Glomerular visceral epithelial cell (primary cell): ENCODE data around the gene EIF5A2.

Experiments used
- DNase-seq: peaks from one replicate; pipeline ENCODE4 v3.0.0-alpha.2; 2016; ENCODE audit errors: extremely low spot score

Gene EIF5A2

DNA sequence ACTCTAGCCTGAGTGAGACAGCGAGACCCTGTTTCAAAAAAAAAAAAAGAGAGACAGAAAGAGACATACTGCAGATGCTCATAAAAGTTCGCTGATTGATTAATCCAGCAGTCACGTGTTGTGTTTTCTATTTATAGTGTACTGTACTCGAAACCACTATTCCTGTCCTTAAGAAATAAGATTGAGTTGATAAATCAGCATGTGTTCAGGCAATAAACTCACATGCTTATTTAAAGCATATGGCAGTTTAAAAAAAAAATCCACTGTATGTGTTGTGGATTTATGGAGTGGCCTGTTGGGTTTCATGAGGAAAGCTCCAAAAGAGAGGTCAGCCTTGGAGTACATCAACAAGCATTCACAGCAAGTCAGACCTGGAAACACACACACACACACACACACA, 56.1 kb downstream of the EIF5A2 start:
- no peak for DNase-seq

DNA sequence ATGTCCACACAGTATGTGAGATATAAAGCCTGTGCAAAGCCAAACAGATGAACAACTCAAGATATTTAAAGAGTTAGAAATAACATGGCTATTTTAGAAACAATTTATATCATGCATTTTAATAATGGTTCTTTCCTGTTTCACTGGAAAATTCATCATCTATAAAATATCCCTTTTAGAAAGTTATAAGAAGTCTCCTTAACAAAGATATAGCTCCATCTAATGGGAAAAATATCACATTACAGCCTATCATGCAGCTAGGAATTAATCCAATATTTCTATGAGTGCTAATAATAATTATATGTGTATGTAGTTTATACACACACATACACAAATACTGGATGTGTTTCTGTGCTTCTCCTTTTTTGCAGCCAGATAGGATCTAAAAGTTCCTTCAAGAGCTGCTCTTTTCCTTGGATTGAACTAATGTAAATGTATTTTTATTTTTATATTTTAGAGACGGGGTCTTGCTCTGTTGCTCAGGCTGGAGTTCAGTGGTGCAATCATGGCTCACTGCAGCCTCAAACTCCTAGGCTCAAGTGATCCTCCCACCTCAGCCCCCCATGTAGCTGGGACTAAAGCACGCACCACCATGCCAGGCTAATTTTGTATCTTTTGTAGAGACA, 60.0 kb downstream of the EIF5A2 start:
- DNase-seq = no peak

DNA sequence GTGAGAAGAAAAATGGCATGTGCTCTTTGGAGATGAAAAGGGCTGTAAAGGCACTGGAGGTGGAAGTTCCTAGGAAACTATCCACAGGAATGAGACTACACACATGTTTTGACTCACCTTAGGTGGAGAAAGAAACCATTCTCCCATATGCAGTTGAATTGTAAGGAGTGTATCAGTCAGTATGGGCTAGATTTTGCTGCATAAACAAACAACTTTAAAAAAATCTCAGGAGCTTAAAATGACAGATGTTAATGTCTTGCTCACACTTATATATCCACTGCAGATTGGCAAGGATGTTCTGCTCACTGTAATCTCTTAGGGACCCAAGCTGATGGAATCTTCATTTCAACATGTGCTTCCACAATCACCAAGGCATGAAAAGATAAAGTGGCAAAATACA, 64.1 kb downstream of the EIF5A2 start:
- DNase-seq = no peak

DNA sequence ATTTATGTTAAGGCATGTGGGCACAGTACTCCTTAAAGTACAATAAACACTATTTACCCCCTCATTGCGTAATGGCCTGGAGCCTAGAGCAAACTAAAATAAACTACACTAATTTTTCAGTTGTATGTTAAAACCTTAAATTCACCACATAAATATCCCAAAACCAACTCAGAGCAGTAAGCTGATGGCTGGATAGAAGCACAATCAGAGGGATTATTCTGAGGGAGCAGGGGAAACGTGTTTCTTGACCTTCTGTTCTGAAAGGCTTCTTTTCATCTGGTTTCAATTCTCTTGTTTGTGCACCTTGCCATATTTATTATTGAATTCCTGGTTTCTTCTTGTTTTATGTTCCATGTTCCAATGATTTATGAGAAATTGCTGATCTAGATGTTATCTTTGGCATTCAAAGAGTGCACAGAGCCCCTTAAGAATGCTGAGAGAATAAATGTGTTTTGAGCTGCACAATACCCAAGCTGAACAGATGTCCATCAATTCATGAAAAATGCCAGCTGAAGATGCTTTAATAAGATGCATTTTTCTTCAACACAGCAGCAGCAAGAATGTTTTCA, 68.1 kb downstream of the EIF5A2 start:
- DNase-seq = no peak

DNA sequence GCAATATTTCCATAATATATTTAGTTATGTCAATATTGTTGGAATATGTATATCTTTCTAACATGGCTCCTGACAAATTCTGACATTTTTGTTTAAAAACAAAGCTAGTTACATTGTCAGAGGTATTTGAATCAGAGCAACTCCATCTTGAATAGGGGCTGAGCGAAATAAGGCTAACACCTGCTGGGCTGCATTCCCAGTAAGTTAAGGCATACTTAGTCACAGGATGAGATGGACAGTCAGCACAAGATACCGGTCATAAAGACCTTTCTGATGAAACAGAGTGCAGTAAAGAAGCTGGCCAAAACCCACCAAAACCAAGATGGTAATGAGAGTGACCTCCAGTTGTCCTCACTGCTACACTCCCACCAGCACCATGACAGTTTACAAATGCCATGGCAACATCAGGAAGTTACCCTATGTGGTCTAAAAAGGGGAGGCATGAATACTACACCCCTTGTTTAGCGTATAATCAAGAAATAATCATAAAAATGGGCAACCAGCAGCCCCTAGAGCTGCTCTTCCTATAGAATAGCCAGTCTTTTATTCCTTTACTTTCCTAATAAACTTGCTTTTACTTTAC, 68.8 kb downstream of the EIF5A2 start:
- no peak for DNase-seq
